ENCODE data around the gene CASP10.

The CASP10 gene

DNA sequence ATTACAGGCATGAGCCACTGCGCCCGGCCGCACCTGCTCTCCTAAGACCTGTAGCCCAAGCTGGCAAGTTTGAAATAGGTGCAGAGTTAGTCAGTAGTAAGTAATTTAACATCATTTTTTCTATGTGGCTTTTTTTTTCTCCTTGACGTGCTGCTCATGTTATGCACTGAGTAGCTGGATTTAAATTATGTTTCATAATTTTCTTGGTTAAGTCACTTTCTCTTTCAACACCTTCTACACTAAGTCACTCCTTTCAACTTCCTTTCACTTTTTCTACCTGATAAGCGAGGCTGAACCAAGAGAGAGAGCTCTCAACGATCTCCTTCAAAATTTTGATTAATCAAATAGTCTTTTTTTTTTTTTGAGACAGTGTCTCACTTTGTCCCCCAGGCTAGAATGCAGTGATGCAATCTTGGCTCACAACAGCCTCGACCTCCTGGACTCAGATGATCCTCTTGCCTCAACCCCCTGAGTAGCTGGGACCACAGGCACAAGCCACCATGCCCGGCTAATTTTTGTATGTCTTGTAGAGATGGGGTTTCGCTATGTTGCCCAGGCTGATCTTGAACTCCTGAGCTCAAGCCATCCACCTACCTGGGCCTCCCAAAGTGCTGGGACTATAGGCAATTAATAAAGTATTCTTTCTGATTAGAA lies 90.5 kb downstream of the CASP10 start:
- TF ChIP-seq Cebpa-rat (IDR thresholded peaks at IDR 0.05): no peak
- H3K4me2 ChIP-seq: no peak overlapping the region
- H3K4me1 ChIP-seq: peaks cover 0 to 10% (median 0%) of the 10 kb centered on the region in 10 experiments; a peak in 5 of 20 replicates
- peaks cover 94 to 100% (median 100%) of the 10 kb centered on the region in 11 experiments for H3K36me3 ChIP-seq
- H3K9me3 ChIP-seq (replicated peaks in 1 of 11): no peaks in the 10 kb centered on the region
- peaks cover 0 to 74% (median 40%) of the 10 kb centered on the region in 11 experiments; a peak in 17 of 22 replicates for H4K20me1 ChIP-seq
- H3K27me3 ChIP-seq: no peaks in the 10 kb centered on the region
- no peak overlapping the region for H3K4me3 ChIP-seq
- no peak overlapping the region for H3K9ac ChIP-seq
- no peak overlapping the region for H3K27ac ChIP-seq

DNA sequence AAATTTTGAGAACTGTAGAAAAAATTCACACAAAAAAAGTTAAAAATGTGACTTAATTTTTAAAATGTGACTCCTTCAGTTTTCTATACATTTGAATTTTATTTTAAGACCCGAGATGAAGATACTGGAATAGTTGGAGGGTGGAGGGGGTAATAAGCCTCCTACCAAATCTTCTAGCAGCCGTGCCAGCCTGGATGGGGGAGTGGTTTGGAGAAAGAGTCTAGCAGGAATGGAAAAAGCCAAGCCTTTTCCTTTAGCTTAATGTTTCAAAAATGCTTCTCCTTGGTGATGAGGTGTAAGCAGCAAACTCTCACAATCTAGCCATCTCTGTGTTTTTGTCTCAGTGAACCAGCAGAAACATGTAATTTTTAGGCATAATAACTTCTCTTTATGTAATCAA lies 92.1 kb downstream of the CASP10 start:
- Histone ChIP-seq H3K9me3 (replicated peaks in 1 of 11) (peaks cover 0 to 12% (median 5%) of the 10 kb centered on the region in 11 experiments; a peak in 11 of 22 replicates), H3K27ac (no peak overlapping the region), H3K4me3 (no peak overlapping the region), H3K36me3 (peaks cover 90 to 100% (median 99%) of the 10 kb centered on the region in 11 experiments), H3K4me1 (peaks cover 0 to 26% (median 9%) of the 10 kb centered on the region in 10 experiments; a peak in 11 of 20 replicates), H3K27me3 (no peaks in the 10 kb centered on the region), H3K4me2 (no peak overlapping the region), H4K20me1 (peaks cover 0 to 58% (median 30%) of the 10 kb centered on the region in 11 experiments; a peak in 17 of 22 replicates), H3K9ac (no peak overlapping the region)
- TF ChIP-seq Cebpa-rat (IDR thresholded peaks at IDR 0.05): no peak

DNA sequence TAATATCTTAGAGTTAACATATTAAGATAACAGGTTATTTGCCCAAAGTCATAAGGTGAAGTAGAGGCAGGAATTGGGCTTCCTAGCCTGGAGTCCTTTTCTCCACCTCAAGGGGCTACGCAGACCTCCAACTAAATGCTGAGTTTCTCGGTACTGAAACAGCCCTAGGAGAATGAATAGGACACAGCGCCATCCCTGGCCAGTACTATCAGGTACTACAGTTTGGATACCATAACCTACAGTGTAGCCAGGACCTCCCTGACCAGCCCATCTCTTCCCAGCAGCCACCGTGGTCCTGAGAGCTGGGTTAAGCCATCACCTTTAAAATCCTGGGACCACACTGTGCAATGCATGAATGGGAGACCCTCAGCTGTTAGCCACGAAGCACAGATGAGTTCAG lies 93.0 kb downstream of the CASP10 start:
- no peak for TF ChIP-seq Cebpa-rat (IDR thresholded peaks at IDR 0.05)
- peaks cover 0 to 48% (median 22%) of the 10 kb centered on the region in 11 experiments; a peak in 15 of 22 replicates for H4K20me1 ChIP-seq
- peaks cover 0 to 17% (median 10%) of the 10 kb centered on the region in 11 experiments; a peak in 18 of 22 replicates for H3K9me3 ChIP-seq (replicated peaks in 1 of 11)
- no peak overlapping the region for H3K4me3 ChIP-seq
- H3K4me2 ChIP-seq: no peak overlapping the region
- no peak overlapping the region for H3K9ac ChIP-seq
- H3K27ac ChIP-seq: no peak overlapping the region
- H3K4me1 ChIP-seq: peaks cover 0 to 35% (median 12%) of the 10 kb centered on the region in 10 experiments; a peak in 11 of 20 replicates
- no peaks in the 10 kb centered on the region for H3K27me3 ChIP-seq
- peaks cover 81 to 100% (median 99%) of the 10 kb centered on the region in 11 experiments for H3K36me3 ChIP-seq

DNA sequence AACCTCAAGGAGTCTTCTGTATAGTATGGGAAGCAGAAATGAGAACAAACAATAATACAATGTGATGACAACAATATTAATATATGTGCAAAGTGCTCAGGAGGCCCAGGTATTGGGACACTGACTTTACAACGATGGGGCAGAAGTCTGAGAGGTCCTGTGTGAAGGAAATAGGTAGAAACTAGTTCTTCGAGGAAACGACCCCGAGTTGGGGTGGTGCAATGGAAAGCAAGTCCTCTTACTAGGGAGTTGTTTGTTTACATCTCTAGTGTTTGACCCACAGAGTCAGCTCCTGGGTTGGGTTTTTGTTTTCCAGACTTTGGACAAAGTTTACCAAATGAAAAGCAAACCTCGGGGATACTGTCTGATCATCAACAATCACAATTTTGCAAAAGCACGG lies 93.6 kb downstream of the CASP10 start:
- H3K36me3 ChIP-seq: peaks cover 76 to 100% (median 99%) of the 10 kb centered on the region in 11 experiments
- no peak for TF ChIP-seq Cebpa-rat (IDR thresholded peaks at IDR 0.05)
- no peak overlapping the region for H3K4me3 ChIP-seq
- no peaks in the 10 kb centered on the region for H3K27me3 ChIP-seq
- H3K9ac ChIP-seq: no peak overlapping the region
- peaks cover 0 to 43% (median 16%) of the 10 kb centered on the region in 11 experiments; a peak in 15 of 22 replicates for H4K20me1 ChIP-seq
- peaks cover 0 to 35% (median 12%) of the 10 kb centered on the region in 10 experiments; a peak in 11 of 20 replicates for H3K4me1 ChIP-seq
- no peak overlapping the region for H3K4me2 ChIP-seq
- no peak overlapping the region for H3K27ac ChIP-seq
- H3K9me3 ChIP-seq (replicated peaks in 1 of 11): peaks cover 0 to 23% (median 16%) of the 10 kb centered on the region in 11 experiments; a peak in 18 of 22 replicates

Data from BLaER1 treated with 17β-estradiol and CSF1 and Interleukin-3, amounts not matched to agents 10 nM and 100 nM (cell line).